Epithelial cell of proximal tubule (primary cell): ENCODE measurements around the gene ATP8B4. TPM values are rescaled to one million over a fixed set of nuclear protein-coding genes. Genes with fewer than 3 reads are reported as not detected.

Source experiments
- DNase-seq: peaks from one replicate; pipeline ENCODE4 v3.0.0-alpha.2; 2011; ENCODE audit warnings: low read depth
- H3K4me3 ChIP-seq: 2 replicates; pipeline ENCODE4 v1.5.1; 2011; ENCODE audit warnings: low read depth, mild to moderate bottlenecking, low read length
- CTCF ChIP-seq: conservative IDR thresholded peaks from 2 replicates; pipeline ENCODE4 v1.5.1; 2012; ENCODE audit warnings: low read depth, mild to moderate bottlenecking, low read length
- total RNA-seq: library from RNA; depleted of rRNA; stranded (reverse); fragments of >200 nt; gene quantifications from 2 replicates; pipeline ENCODE4 v1.2.3, GENCODE V29; 2015

Gene ATP8B4
- total RNA-seq, 1 donor from 2014 or later: not detected

GRCh38 chr15:50049871-50050270, 69.2 kb downstream of the ATP8B4 start:
- no peak for TF ChIP-seq CTCF
- no peak for DNase-seq
- no peak overlapping the region for H3K4me3 ChIP-seq

- TF ChIP-seq CTCF: no peak
- H3K4me3 ChIP-seq: no peak overlapping the region
- DNase-seq: no peak
These were observed 72.2 kb downstream of the ATP8B4 start for GRCh38 chr15:50046867-50047266.

- no peak for DNase-seq
- TF ChIP-seq CTCF: no peak
- H3K4me3 ChIP-seq: no peak overlapping the region
These were observed 72.9 kb downstream of the ATP8B4 start for GRCh38 chr15:50046159-50046558.

GRCh38 chr15:50044904-50045303, 74.1 kb downstream of the ATP8B4 start:
- DNase-seq: no peak
- no peak for TF ChIP-seq CTCF
- H3K4me3 ChIP-seq: no peak overlapping the region

GRCh38 chr15:50044406-50044805, 74.6 kb downstream of the ATP8B4 start:
- no peak for TF ChIP-seq CTCF
- no peak for DNase-seq
- no peak overlapping the region for H3K4me3 ChIP-seq

- no peak for TF ChIP-seq CTCF
- H3K4me3 ChIP-seq: no peak overlapping the region
- DNase-seq: no peak
These were observed 76.3 kb downstream of the ATP8B4 start for GRCh38 chr15:50042775-50043174.

- no peak overlapping the region for H3K4me3 ChIP-seq
- no peak for TF ChIP-seq CTCF
- DNase-seq: no peak
These were observed 88.6 kb downstream of the ATP8B4 start for GRCh38 chr15:50030456-50030855.
